GM23338 (cell line): ENCODE data around the gene AFAP1L1. TPM values are rescaled to one million over a fixed set of nuclear protein-coding genes. Genes with fewer than 3 reads are reported as not detected.

Experiments used
- ATAC-seq: fragments of 200-7000 bp; cut with Tn5 transposase; 3 replicates; pipeline ENCODE4 v1.9.1; 2020
- DNase-seq: peaks from one replicate; pipeline ENCODE4 v3.0.0-alpha.2; 2015; ENCODE audit warnings: low spot score
- H2AFZ ChIP-seq: fragments of 200-600 bp; sonication (generic); 2 replicates; pipeline ENCODE4 v1.8.0; 2016; ENCODE audit warnings: antibody characterized with exemption, mild to moderate bottlenecking, moderate library complexity
- H3F3A ChIP-seq: fragments of 200-600 bp; sonication (generic); replicated peaks from 2 replicates; pipeline ENCODE4 v1.8.0; 2017; ENCODE audit warnings: antibody characterized with exemption, mixed run types, low read depth
- H3K27ac ChIP-seq: fragments of 200-600 bp; sonication (generic); 2 replicates; pipeline ENCODE4 v1.6.1; 2016; ENCODE audit warnings: low read depth
- H3K27me3 ChIP-seq: fragments of 200-600 bp; sonication (generic); 2 replicates; pipeline ENCODE4 v1.8.0; 2016; ENCODE audit warnings: mild to moderate bottlenecking, mixed run types, moderate library complexity; ENCODE audit not compliant: insufficient read depth
- H3K36me3 ChIP-seq: fragments of 200-600 bp; sonication (generic); 2 replicates; pipeline ENCODE4 v1.8.0; 2016; ENCODE audit warnings: mild to moderate bottlenecking; ENCODE audit not compliant: insufficient read depth
- H3K4me1 ChIP-seq: fragments of 200-600 bp; sonication (generic); 2 replicates; pipeline ENCODE4 v1.8.0; 2016; ENCODE audit warnings: mild to moderate bottlenecking, moderate library complexity; ENCODE audit not compliant: insufficient read depth
- H3K4me2 ChIP-seq: fragments of 200-600 bp; sonication (generic); 2 replicates; pipeline ENCODE4 v1.7.1; 2017; ENCODE audit warnings: mixed run types
- H3K4me3 ChIP-seq: fragments of 200-600 bp; sonication (generic); 2 replicates; pipeline ENCODE4 v1.6.1; 2016; ENCODE audit warnings: mixed run types
- H3K79me2 ChIP-seq: fragments of 200-600 bp; sonication (generic); replicated peaks from 2 replicates; pipeline ENCODE4 v1.8.0; 2017; ENCODE audit warnings: mild to moderate bottlenecking; ENCODE audit not compliant: insufficient read depth
- H3K9me2 ChIP-seq: fragments of 200-600 bp; sonication (generic); 2 replicates; pipeline ENCODE4 v1.8.0; 2017; ENCODE audit not compliant: insufficient read depth
- H4K20me1 ChIP-seq: fragments of 200-600 bp; sonication (generic); replicated peaks from 2 replicates; pipeline ENCODE4 v1.8.0; 2017; ENCODE audit warnings: mild to moderate bottlenecking; ENCODE audit not compliant: insufficient read depth
- H3K27ac Mint-ChIP-seq: 2 replicates; pipeline ENCODE4 v1.8.0; 2020; ENCODE audit warnings: inconsistent platforms, mild to moderate bottlenecking, moderate library complexity, mixed read lengths
- H3K27me3 Mint-ChIP-seq: 3 replicates; pipeline ENCODE4 v1.8.0; 2022; ENCODE audit warnings: low read depth, mild to moderate bottlenecking, moderate library complexity, mixed read lengths, inconsistent platforms; ENCODE audit not compliant: insufficient read depth, poor library complexity
- H3K36me3 Mint-ChIP-seq: 3 replicates; pipeline ENCODE4 v1.8.0; 2021; ENCODE audit warnings: low read depth, mild to moderate bottlenecking, inconsistent platforms, moderate library complexity, mixed read lengths
- H3K4me1 Mint-ChIP-seq: 3 replicates; pipeline ENCODE4 v1.8.0; 2020; ENCODE audit warnings: mild to moderate bottlenecking, inconsistent platforms, mixed read lengths
- H3K4me3 Mint-ChIP-seq: 3 replicates; pipeline ENCODE4 v1.8.0; 2021; ENCODE audit warnings: moderate library complexity, mild to moderate bottlenecking, inconsistent platforms, mixed read lengths
- H3K9me3 Mint-ChIP-seq: 3 replicates; pipeline ENCODE4 v1.8.0; 2020; ENCODE audit warnings: moderate library complexity, mild to moderate bottlenecking, inconsistent platforms, mixed read lengths
- CREB1 ChIP-seq: fragments of 250-450 bp; sonication (Bioruptor Pico); IDR thresholded peaks from 2 replicates; pipeline ENCODE4 v1.5.0; 2020; ENCODE audit warnings: low read depth, mild to moderate bottlenecking, moderate library complexity
- CTCF ChIP-seq, 2 experiments: fragments of 200-600 bp in 1 of 2; sonication (generic) in 1 of 2; conservative IDR thresholded peaks; 2 replicates each; pipeline versions ENCODE4 v1.5.1 to v1.6.1; 2016 to 2017; ENCODE audit warnings: antibody characterized with exemption in 2 of 2, low read depth in 2 of 2, mild to moderate bottlenecking in 2 of 2, moderate library complexity in 1 of 2
- ETS1 ChIP-seq: IDR thresholded peaks from 2 replicates; pipeline ENCODE4 v1.6.1; 2016; ENCODE audit warnings: antibody characterized with exemption
- EZH2 ChIP-seq: fragments of 200-600 bp; sonication (generic); IDR thresholded peaks from one replicate; pipeline ENCODE4 v1.8.0; 2017; ENCODE audit warnings: antibody characterized with exemption, mild to moderate bottlenecking, low read depth; ENCODE audit not compliant: unreplicated experiment
- EZH2phosphoT487 ChIP-seq: fragments of 200-600 bp; sonication (generic); IDR thresholded peaks from one replicate; pipeline ENCODE4 v1.8.1; 2018; ENCODE audit warnings: antibody characterized with exemption; ENCODE audit not compliant: unreplicated experiment
- JUNB ChIP-seq: IDR thresholded peaks from one replicate; pipeline ENCODE4 v1.6.1; 2016; ENCODE audit warnings: antibody characterized with exemption; ENCODE audit not compliant: unreplicated experiment
- NANOG ChIP-seq: IDR thresholded peaks from 2 replicates; pipeline ENCODE4 v1.6.1; 2016; ENCODE audit warnings: antibody characterized with exemption, borderline replicate concordance
- STAT1 ChIP-seq: IDR thresholded peaks from one replicate; pipeline ENCODE4 v1.6.1; 2016; ENCODE audit warnings: antibody characterized with exemption; ENCODE audit not compliant: unreplicated experiment
- ZNF114 ChIP-seq: fragments of 250-450 bp; sonication (Bioruptor Pico); IDR thresholded peaks from 2 replicates; pipeline ENCODE4 v1.5.0; 2020; ENCODE audit warnings: mild to moderate bottlenecking, moderate library complexity
- ZNF331 ChIP-seq: fragments of 250-450 bp; sonication (Bioruptor Pico); IDR thresholded peaks from 2 replicates; pipeline ENCODE4 v1.5.0; 2020; ENCODE audit warnings: low read depth, mild to moderate bottlenecking, moderate library complexity
- polyA plus RNA-seq: library from polyadenylated mRNA; unstranded; fragments of >200 nt; fragmentation: Nextera tagmentation; extraction: Ambion mirVana; gene quantifications from 2 replicates; pipeline ENCODE4 v1.2.1, GENCODE V29; 2016
- total RNA-seq: library from RNA; depleted of rRNA; stranded (reverse); fragments of >200 nt; shearing (Covaris generic); gene quantifications from 2 replicates; pipeline ENCODE4 v1.2.3, GENCODE V29; 2014
- TF ChIP-seq, protein P1 (sequence below): IDR thresholded peaks from one replicate; pipeline ENCODE4 v1.6.1; 2018; ENCODE audit warnings: antibody characterized with exemption; ENCODE audit not compliant: unreplicated experiment
- TF ChIP-seq, protein P2 (sequence below): fragments of 250-450 bp; sonication (Bioruptor Pico); IDR thresholded peaks from 2 replicates; pipeline ENCODE4 v1.5.0; 2020; ENCODE audit warnings: mild to moderate bottlenecking, moderate library complexity

The AFAP1L1 gene
- total and polyA plus RNA-seq, 2 experiments from 2014 or later: 3.2 to 5.7 TPM

DNA sequence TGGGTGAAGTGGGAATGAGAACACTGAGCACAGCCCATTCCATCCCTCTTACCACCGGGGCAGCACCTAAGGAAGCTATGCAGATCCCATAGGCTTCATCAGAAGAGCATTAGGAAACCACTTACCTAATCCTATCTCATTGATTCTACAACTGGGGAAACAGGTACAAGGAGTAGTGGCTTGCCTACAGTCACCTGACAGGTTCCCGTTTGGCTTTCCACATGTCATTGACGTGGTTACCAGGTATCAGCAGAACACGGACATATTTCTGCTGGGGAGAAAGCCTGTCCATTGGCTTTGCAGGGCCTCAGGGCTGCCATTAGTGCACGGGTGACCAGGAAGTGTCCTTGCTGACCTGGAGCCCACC, 11.3 kb downstream of the AFAP1L1 start:
- 0 out of 2 replicates have a peak, but pooled peaks cover 6% of the 10 kb centered on the region for H3K9me2 ChIP-seq
- no peaks in the 10 kb centered on the region for H3K36me3 ChIP-seq
- ATAC-seq (no peak), DNase-seq (no peak)
- H3K4me3 Mint-ChIP-seq: no peak overlapping the region
- H3K9me3 Mint-ChIP-seq: no peaks in the 10 kb centered on the region
- no peak overlapping the region for H3K27ac Mint-ChIP-seq
- H3F3A ChIP-seq: no peaks in the 10 kb centered on the region
- H4K20me1 ChIP-seq: no peaks in the 10 kb centered on the region; the same call in 1 of the 2 replicates
- H3K79me2 ChIP-seq: no peaks in the 10 kb centered on the region
- no peak overlapping the region for H3K27ac ChIP-seq
- H3K4me1 Mint-ChIP-seq: no peaks in the 10 kb centered on the region; the same call in 2 of the 3 replicates
- H3K4me1 ChIP-seq: no peaks in the 10 kb centered on the region
- no peak overlapping the region for H3K4me3 ChIP-seq
- peaks cover 3% of the 10 kb centered on the region for H3K27me3 Mint-ChIP-seq
- no peak for TF ChIP-seq ZNF114
- TF ChIP-seq ZNF331 (CRISPR knock-in tag): no peak
- no peak for TF ChIP-seq ETS1
- no peak for TF ChIP-seq CTCF (conservative IDR thresholded peaks at IDR 0.05; ENCODE audit: low read depth in 2 of 2)
- no peak for TF ChIP-seq EZH2
- no peak for TF ChIP-seq CREB1 (CRISPR knock-in tag)
- TF ChIP-seq, protein P1, sequence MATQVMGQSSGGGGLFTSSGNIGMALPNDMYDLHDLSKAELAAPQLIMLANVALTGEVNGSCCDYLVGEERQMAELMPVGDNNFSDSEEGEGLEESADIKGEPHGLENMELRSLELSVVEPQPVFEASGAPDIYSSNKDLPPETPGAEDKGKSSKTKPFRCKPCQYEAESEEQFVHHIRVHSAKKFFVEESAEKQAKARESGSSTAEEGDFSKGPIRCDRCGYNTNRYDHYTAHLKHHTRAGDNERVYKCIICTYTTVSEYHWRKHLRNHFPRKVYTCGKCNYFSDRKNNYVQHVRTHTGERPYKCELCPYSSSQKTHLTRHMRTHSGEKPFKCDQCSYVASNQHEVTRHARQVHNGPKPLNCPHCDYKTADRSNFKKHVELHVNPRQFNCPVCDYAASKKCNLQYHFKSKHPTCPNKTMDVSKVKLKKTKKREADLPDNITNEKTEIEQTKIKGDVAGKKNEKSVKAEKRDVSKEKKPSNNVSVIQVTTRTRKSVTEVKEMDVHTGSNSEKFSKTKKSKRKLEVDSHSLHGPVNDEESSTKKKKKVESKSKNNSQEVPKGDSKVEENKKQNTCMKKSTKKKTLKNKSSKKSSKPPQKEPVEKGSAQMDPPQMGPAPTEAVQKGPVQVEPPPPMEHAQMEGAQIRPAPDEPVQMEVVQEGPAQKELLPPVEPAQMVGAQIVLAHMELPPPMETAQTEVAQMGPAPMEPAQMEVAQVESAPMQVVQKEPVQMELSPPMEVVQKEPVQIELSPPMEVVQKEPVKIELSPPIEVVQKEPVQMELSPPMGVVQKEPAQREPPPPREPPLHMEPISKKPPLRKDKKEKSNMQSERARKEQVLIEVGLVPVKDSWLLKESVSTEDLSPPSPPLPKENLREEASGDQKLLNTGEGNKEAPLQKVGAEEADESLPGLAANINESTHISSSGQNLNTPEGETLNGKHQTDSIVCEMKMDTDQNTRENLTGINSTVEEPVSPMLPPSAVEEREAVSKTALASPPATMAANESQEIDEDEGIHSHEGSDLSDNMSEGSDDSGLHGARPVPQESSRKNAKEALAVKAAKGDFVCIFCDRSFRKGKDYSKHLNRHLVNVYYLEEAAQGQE: no peak
- TF ChIP-seq EZH2phosphoT487: no peak
- TF ChIP-seq STAT1: no peak
- no peak for TF ChIP-seq NANOG
- TF ChIP-seq JUNB: no peak
- TF ChIP-seq, protein P2, sequence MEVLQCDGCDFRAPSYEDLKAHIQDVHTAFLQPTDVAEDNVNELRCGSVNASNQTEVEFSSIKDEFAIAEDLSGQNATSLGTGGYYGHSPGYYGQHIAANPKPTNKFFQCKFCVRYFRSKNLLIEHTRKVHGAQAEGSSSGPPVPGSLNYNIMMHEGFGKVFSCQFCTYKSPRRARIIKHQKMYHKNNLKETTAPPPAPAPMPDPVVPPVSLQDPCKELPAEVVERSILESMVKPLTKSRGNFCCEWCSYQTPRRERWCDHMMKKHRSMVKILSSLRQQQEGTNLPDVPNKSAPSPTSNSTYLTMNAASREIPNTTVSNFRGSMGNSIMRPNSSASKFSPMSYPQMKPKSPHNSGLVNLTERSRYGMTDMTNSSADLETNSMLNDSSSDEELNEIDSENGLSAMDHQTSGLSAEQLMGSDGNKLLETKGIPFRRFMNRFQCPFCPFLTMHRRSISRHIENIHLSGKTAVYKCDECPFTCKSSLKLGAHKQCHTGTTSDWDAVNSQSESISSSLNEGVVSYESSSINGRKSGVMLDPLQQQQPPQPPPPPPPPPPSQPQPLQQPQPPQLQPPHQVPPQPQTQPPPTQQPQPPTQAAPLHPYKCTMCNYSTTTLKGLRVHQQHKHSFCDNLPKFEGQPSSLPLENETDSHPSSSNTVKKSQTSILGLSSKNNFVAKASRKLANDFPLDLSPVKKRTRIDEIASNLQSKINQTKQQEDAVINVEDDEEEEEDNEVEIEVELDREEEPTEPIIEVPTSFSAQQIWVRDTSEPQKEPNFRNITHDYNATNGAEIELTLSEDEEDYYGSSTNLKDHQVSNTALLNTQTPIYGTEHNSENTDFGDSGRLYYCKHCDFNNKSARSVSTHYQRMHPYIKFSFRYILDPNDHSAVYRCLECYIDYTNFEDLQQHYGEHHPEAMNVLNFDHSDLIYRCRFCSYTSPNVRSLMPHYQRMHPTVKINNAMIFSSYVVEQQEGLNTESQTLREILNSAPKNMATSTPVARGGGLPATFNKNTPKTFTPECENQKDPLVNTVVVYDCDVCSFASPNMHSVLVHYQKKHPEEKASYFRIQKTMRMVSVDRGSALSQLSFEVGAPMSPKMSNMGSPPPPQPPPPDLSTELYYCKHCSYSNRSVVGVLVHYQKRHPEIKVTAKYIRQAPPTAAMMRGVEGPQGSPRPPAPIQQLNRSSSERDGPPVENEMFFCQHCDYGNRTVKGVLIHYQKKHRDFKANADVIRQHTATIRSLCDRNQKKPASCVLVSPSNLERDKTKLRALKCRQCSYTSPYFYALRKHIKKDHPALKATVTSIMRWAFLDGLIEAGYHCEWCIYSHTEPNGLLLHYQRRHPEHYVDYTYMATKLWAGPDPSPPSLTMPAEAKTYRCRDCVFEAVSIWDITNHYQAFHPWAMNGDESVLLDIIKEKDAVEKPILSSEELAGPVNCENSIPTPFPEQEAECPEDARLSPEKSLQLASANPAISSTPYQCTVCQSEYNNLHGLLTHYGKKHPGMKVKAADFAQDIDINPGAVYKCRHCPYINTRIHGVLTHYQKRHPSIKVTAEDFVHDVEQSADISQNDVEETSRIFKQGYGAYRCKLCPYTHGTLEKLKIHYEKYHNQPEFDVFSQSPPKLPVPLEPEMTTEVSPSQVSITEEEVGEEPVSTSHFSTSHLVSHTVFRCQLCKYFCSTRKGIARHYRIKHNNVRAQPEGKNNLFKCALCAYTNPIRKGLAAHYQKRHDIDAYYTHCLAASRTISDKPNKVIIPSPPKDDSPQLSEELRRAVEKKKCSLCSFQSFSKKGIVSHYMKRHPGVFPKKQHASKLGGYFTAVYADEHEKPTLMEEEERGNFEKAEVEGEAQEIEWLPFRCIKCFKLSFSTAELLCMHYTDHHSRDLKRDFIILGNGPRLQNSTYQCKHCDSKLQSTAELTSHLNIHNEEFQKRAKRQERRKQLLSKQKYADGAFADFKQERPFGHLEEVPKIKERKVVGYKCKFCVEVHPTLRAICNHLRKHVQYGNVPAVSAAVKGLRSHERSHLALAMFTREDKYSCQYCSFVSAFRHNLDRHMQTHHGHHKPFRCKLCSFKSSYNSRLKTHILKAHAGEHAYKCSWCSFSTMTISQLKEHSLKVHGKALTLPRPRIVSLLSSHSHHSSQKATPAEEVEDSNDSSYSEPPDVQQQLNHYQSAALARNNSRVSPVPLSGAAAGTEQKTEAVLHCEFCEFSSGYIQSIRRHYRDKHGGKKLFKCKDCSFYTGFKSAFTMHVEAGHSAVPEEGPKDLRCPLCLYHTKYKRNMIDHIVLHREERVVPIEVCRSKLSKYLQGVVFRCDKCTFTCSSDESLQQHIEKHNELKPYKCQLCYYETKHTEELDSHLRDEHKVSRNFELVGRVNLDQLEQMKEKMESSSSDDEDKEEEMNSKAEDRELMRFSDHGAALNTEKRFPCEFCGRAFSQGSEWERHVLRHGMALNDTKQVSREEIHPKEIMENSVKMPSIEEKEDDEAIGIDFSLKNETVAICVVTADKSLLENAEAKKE (CRISPR knock-in tag): no peak
- H2AFZ ChIP-seq: no peak overlapping the region
- H3K4me2 ChIP-seq: no peak overlapping the region
- H3K27me3 ChIP-seq: no peaks in the 10 kb centered on the region
- H3K36me3 Mint-ChIP-seq: no peaks in the 10 kb centered on the region
